Breast epithelium (tissue), 4 donors: ENCODE results near the gene HNRNPUL1. TPM values are rescaled to one million over a fixed set of nuclear protein-coding genes. Genes with fewer than 3 reads are reported as not detected.

Experiments used
- DNase-seq, 2 donors: peaks; one replicate each; pipeline ENCODE4 v3.0.0-alpha.2; 2019; ENCODE audit warnings: low spot score in 2 of 2
- H3K27ac ChIP-seq, 2 donors: fragments of 200-600 bp; sonication (generic) in 1 of 2; one replicate each; pipeline ENCODE4 v1.5.1; 2016 to 2019; ENCODE audit warnings: mild to moderate bottlenecking in 1 of 2
- H3K27me3 ChIP-seq, 2 donors: fragments of 200-600 bp; sonication (generic) in 1 of 2; one replicate each; pipeline versions ENCODE4 v1.5.1 to v1.6.0; 2017 to 2019; ENCODE audit warnings: control low read depth in 1 of 2, mild to moderate bottlenecking in 1 of 2
- H3K36me3 ChIP-seq: fragments of 200-600 bp; one replicate; pipeline ENCODE4 v1.5.1; 2019
- H3K4me1 ChIP-seq, 2 donors: fragments of 200-600 bp; sonication (generic); one replicate each; pipeline ENCODE4 v1.5.1; 2016 to 2019; ENCODE audit warnings: control low read depth in 1 of 2
- H3K4me3 ChIP-seq, 3 donors: fragments of 200-600 bp; sonication (generic); 1 replicate in 2 of 3; 2 replicates in 1 of 3; pipeline ENCODE4 v1.5.1; 2016 to 2019; ENCODE audit warnings: mild to moderate bottlenecking in 3 of 3, moderate library complexity in 2 of 3
- H3K9me3 ChIP-seq, 2 donors: fragments of 200-600 bp; sonication (generic) in 1 of 2; one replicate each; pipeline ENCODE4 v1.5.1; 2016 to 2019; ENCODE audit warnings: control low read depth in 1 of 2
- POLR2A ChIP-seq: fragments of 450-650 bp; IDR thresholded peaks from one replicate; pipeline ENCODE4 v1.6.1; 2016; ENCODE audit warnings: antibody characterized with exemption, mild to moderate bottlenecking, moderate library complexity
- POLR2AphosphoS5 ChIP-seq, 3 donors: sonication (generic); formaldehyde crosslinking; IDR thresholded peaks; one replicate each; pipeline ENCODE4 v1.6.1; 2017; ENCODE audit warnings: antibody characterized with exemption in 3 of 3
- intact Hi-C: fragments of 100-400 bp; cut with DNase I; formaldehyde crosslinking; loops from one replicate; pipeline ENCODE4 v1.15.1; 2023; ENCODE audit warnings: low total_unique reads
- total RNA-seq, 3 donors: library from RNA; depleted of rRNA; stranded (reverse); fragments of >200 nt; gene quantifications; one replicate each; pipeline ENCODE4 v1.1.0, GENCODE V29; 2016
- TF ChIP-seq, protein P1 (sequence below), 3 donors: fragments of 450-650 bp; IDR thresholded peaks; one replicate each; pipeline ENCODE4 v1.5.1; 2016 to 2017; ENCODE audit warnings: antibody characterized with exemption in 3 of 3, mild to moderate bottlenecking in 3 of 3, moderate library complexity in 3 of 3

Gene HNRNPUL1
- total RNA-seq, 3 donors from 2014 or later = 116 to 146 (median 125) TPM

DNA sequence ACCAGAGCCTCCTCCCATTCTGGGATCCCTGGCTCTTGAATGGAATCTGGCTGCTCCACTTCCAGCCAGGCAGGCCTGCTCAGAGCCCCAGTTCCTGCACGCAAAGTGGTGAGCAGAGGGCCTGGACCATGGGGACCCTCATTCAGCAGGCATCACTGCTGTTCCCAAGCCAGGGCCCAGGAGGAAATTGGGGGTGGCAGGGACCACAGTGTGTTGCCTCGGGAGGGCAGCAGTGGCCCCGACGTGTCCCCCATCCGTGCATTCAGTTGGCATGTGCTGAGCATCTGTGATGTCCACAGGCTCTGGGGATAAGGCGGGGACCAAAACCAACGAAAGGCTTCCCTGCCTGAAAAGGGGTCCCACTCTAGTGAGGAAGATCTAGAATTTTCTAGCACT is 57.0 kb downstream of the HNRNPUL1 start:
- peaks cover 0 to 11% of the 10 kb centered on the region in 2 donors for H3K4me1 ChIP-seq

GRCh38 chr19:41321600-41322270 is 57.6 kb downstream of the HNRNPUL1 start:
- no peak for DNase-seq
- peaks cover 2 to 11% of the 10 kb centered on the region in 2 donors for H3K4me1 ChIP-seq

More for the DNA sequence above, 57.0 kb downstream of the HNRNPUL1 start:
- Histone ChIP-seq H3K4me3 (no peak overlapping the region), H3K27me3 (no peaks in the 10 kb centered on the region), H3K27ac (peak overlapping the region in 1 of 2 donors; percentile 94), H3K36me3 (no peaks in the 10 kb centered on the region), H3K9me3 (no peaks in the 10 kb centered on the region)
- intact Hi-C loops = no loop called here
- TF ChIP-seq POLR2A = no peak
- no peak for TF ChIP-seq POLR2AphosphoS5 (IDR thresholded peaks at IDR 0.05)
- TF ChIP-seq, protein P1, sequence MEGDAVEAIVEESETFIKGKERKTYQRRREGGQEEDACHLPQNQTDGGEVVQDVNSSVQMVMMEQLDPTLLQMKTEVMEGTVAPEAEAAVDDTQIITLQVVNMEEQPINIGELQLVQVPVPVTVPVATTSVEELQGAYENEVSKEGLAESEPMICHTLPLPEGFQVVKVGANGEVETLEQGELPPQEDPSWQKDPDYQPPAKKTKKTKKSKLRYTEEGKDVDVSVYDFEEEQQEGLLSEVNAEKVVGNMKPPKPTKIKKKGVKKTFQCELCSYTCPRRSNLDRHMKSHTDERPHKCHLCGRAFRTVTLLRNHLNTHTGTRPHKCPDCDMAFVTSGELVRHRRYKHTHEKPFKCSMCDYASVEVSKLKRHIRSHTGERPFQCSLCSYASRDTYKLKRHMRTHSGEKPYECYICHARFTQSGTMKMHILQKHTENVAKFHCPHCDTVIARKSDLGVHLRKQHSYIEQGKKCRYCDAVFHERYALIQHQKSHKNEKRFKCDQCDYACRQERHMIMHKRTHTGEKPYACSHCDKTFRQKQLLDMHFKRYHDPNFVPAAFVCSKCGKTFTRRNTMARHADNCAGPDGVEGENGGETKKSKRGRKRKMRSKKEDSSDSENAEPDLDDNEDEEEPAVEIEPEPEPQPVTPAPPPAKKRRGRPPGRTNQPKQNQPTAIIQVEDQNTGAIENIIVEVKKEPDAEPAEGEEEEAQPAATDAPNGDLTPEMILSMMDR (IDR thresholded peaks at IDR 0.05) = no peak
- DNase-seq = no peak

DNA sequence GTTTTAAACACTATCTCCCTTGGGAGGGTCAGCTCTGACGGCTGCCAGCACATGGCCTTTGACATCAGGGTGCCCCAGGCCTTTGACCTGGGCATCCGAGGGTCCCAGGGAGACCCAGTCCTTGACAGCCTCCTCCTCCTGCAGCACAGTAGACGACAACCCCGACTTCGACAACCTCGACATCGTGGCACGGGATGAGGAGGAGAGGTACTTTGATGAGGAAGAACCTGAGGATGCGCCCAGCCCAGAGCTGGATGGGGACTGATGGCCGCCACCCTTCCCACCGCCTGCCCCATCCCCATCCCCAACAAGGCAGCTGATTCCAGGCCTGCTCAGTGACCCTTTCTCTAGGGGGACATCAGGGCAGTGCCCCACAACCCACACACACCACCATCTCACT is 58.3 kb downstream of the HNRNPUL1 start:
- peaks cover 9 to 11% of the 10 kb centered on the region in 2 donors for H3K4me1 ChIP-seq
- TF ChIP-seq POLR2A = no peak
- TF ChIP-seq, protein P1 (IDR thresholded peaks at IDR 0.05) = no peak
- no peak for TF ChIP-seq POLR2AphosphoS5 (IDR thresholded peaks at IDR 0.05)
- no peaks in the 10 kb centered on the region for H3K36me3 ChIP-seq
- DNase-seq = no peak
- H3K4me3 ChIP-seq = no peak overlapping the region
- H3K27ac ChIP-seq = peak overlapping the region; percentile 89 to 94
- intact Hi-C loops = no loop called here
- no peaks in the 10 kb centered on the region for H3K27me3 ChIP-seq
- H3K9me3 ChIP-seq = no peaks in the 10 kb centered on the region

More at GRCh38 chr19:41321600-41322270, 57.6 kb downstream of the HNRNPUL1 start:
- no peak overlapping the region for H3K4me3 ChIP-seq
- intact Hi-C loops = no loop called here
- H3K27ac ChIP-seq = peak overlapping the region; percentile 89 to 94
- no peaks in the 10 kb centered on the region for H3K36me3 ChIP-seq
- no peaks in the 10 kb centered on the region for H3K9me3 ChIP-seq
- TF ChIP-seq, protein P1 (IDR thresholded peaks at IDR 0.05) = peak in 2 of 3 donors; percentile 22 to 42
- TF ChIP-seq POLR2A = no peak
- no peaks in the 10 kb centered on the region for H3K27me3 ChIP-seq

DNA sequence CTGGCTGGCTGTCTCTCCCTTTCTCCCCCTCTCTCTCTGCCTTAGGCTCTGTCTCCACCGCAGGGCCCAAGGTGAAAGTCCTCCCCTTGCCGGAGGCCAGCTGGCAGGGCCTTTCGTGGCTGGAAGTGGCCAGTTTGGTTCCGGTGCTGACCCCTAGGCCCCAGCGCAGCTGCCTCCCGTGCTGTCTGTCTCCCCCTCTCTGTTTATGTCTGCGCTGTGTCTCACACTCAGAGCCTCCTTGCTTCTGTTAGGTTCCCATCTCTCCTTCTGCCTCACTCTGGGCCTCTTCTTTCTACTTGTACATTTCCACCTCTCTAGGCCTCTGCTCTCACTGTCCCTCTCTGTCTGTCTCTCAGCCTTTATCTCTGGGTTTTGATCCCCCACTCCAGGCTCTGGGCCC is 58.9 kb downstream of the HNRNPUL1 start:
- no peaks in the 10 kb centered on the region for H3K27me3 ChIP-seq
- H3K27ac ChIP-seq = peak overlapping the region; percentile 89 to 94
- H3K36me3 ChIP-seq = no peaks in the 10 kb centered on the region
- TF ChIP-seq POLR2AphosphoS5 (IDR thresholded peaks at IDR 0.05) = no peak
- TF ChIP-seq POLR2A = no peak
- TF ChIP-seq, protein P1 (IDR thresholded peaks at IDR 0.05) = no peak
- intact Hi-C loops = no loop called here
- H3K4me3 ChIP-seq = no peak overlapping the region
- no peak for DNase-seq
- no peaks in the 10 kb centered on the region for H3K9me3 ChIP-seq
- H3K4me1 ChIP-seq = peaks cover 10 to 11% of the 10 kb centered on the region in 2 donors

- TF ChIP-seq, protein P1 (IDR thresholded peaks at IDR 0.05) = no peak
- TF ChIP-seq POLR2AphosphoS5 (IDR thresholded peaks at IDR 0.05) (peak in 2 of 3 donors; percentile 34 to 39), POLR2A (no peak)
- H3K4me3 ChIP-seq = peak overlapping the region in 1 of 3 donors; percentile 42
- no peaks in the 10 kb centered on the region for H3K36me3 ChIP-seq
- no peaks in the 10 kb centered on the region for H3K9me3 ChIP-seq
- DNase-seq = no peak
- H3K27ac ChIP-seq = peak overlapping the region; percentile 89 to 94
- intact Hi-C loops = no loop called here
- H3K4me1 ChIP-seq = peaks cover 10 to 11% of the 10 kb centered on the region in 2 donors
- H3K27me3 ChIP-seq = no peaks in the 10 kb centered on the region
Observed at GRCh38 chr19:41323430-41324125, 59.4 kb downstream of the HNRNPUL1 start.
